KMS-11 (cell line): ENCODE data around the gene EPHB3.
A peak's percentile ranks its signal among the peaks of the same experiment; 100 is the strongest.

Experiments used
- H2AFZ ChIP-seq: fragments of 200-600 bp; sonication (generic); 2 replicates; pipeline ENCODE4 v1.6.1; 2016; ENCODE audit warnings: antibody characterized with exemption, mixed run types, low read depth
- H3K27ac ChIP-seq: fragments of 200-600 bp; sonication (generic); 2 replicates; pipeline ENCODE4 v1.6.1; 2016; ENCODE audit warnings: mild to moderate bottlenecking, mixed run types
- H3K27me3 ChIP-seq: fragments of 200-600 bp; sonication (generic); 2 replicates; pipeline ENCODE4 v1.6.1; 2017; ENCODE audit warnings: mild to moderate bottlenecking, low read depth, mixed run types, moderate library complexity; ENCODE audit not compliant: insufficient read depth
- H3K36me3 ChIP-seq: fragments of 200-600 bp; sonication (generic); 2 replicates; pipeline ENCODE4 v1.6.1; 2017; ENCODE audit warnings: mild to moderate bottlenecking, mixed run types; ENCODE audit not compliant: insufficient read depth
- H3K4me1 ChIP-seq: fragments of 200-600 bp; sonication (generic); 2 replicates; pipeline ENCODE4 v1.6.1; 2016; ENCODE audit warnings: mild to moderate bottlenecking, low read depth, mixed run types; ENCODE audit not compliant: poor library complexity, severe bottlenecking
- H3K4me2 ChIP-seq: fragments of 200-600 bp; sonication (generic); 2 replicates; pipeline ENCODE4 v1.7.0; 2016; ENCODE audit warnings: mild to moderate bottlenecking, mixed run types
- H3K4me3 ChIP-seq: fragments of 200-600 bp; sonication (generic); IDR thresholded peaks from 2 replicates; pipeline ENCODE4 v1.6.1; 2017; ENCODE audit warnings: low read depth, low read length, mixed read lengths; ENCODE audit not compliant: insufficient read depth
- H3K79me2 ChIP-seq: fragments of 200-600 bp; sonication (generic); 2 replicates; pipeline ENCODE4 v1.6.1; 2016; ENCODE audit warnings: low read depth, mixed run types; ENCODE audit not compliant: insufficient read depth
- H3K9ac ChIP-seq: fragments of 200-600 bp; sonication (generic); 2 replicates; pipeline ENCODE4 v1.6.1; 2016; ENCODE audit warnings: mild to moderate bottlenecking, mixed run types
- H4K20me1 ChIP-seq: fragments of 200-600 bp; sonication (generic); 2 replicates; pipeline ENCODE4 v1.6.1; 2016; ENCODE audit warnings: mild to moderate bottlenecking, mixed run types; ENCODE audit not compliant: insufficient read depth
- CTCF ChIP-seq: fragments of 200-600 bp; sonication (generic); conservative IDR thresholded peaks from 2 replicates; pipeline ENCODE4 v1.6.1; 2017; ENCODE audit warnings: low read depth, mild to moderate bottlenecking, antibody characterized with exemption, low read length, moderate library complexity, mixed read lengths

The EPHB3 gene

GRCh38 chr3:184539801-184540435 is 21.7 kb upstream of the EPHB3 start:
- Histone ChIP-seq H3K79me2 (no peaks in the 10 kb centered on the region), H2AFZ (no peak overlapping the region), H3K9ac (no peak overlapping the region), H3K4me2 (no peak overlapping the region), H3K4me1 (no peaks in the 10 kb centered on the region), H3K27ac (no peak overlapping the region), H3K36me3 (no peaks in the 10 kb centered on the region), H3K4me3 (no peak overlapping the region), H3K27me3 (peaks cover 16% of the 10 kb centered on the region; the same call in 1 of the 2 replicates), H4K20me1 (no peaks in the 10 kb centered on the region)
- no peak for TF ChIP-seq CTCF

- H3K4me1 ChIP-seq, result no peaks in the 10 kb centered on the region
- TF ChIP-seq CTCF, result peak; percentile 93
- H3K79me2 ChIP-seq, result no peaks in the 10 kb centered on the region
- H3K4me2 ChIP-seq, result no peak overlapping the region
- peaks cover 22% of the 10 kb centered on the region; the same call in 1 of the 2 replicates for H3K27me3 ChIP-seq
- no peak overlapping the region for H2AFZ ChIP-seq
- no peak overlapping the region for H3K27ac ChIP-seq
- no peak overlapping the region for H3K9ac ChIP-seq
- H3K36me3 ChIP-seq, result no peaks in the 10 kb centered on the region
- no peaks in the 10 kb centered on the region for H4K20me1 ChIP-seq
- H3K4me3 ChIP-seq, result no peak overlapping the region
Measured at GRCh38 chr3:184540777-184541681, 20.6 kb upstream of the EPHB3 start.

- Histone ChIP-seq H3K4me2 (no peak overlapping the region), H3K79me2 (no peaks in the 10 kb centered on the region), H3K27me3 (peaks cover 22% of the 10 kb centered on the region; the same call in 1 of the 2 replicates), H3K27ac (no peak overlapping the region), H3K36me3 (no peaks in the 10 kb centered on the region), H2AFZ (no peak overlapping the region), H3K9ac (no peak overlapping the region), H3K4me1 (no peaks in the 10 kb centered on the region), H4K20me1 (no peaks in the 10 kb centered on the region), H3K4me3 (no peak overlapping the region)
- no peak for TF ChIP-seq CTCF
Measured at GRCh38 chr3:184541886-184542562, 19.6 kb upstream of the EPHB3 start.

- Histone ChIP-seq H3K9ac (no peak overlapping the region), H3K79me2 (no peaks in the 10 kb centered on the region), H4K20me1 (no peaks in the 10 kb centered on the region), H3K4me2 (no peak overlapping the region), H3K4me3 (no peak overlapping the region), H2AFZ (no peak overlapping the region), H3K27ac (no peak overlapping the region), H3K27me3 (peaks cover 27% of the 10 kb centered on the region), H3K4me1 (no peaks in the 10 kb centered on the region), H3K36me3 (no peaks in the 10 kb centered on the region)
- no peak for TF ChIP-seq CTCF
Measured at GRCh38 chr3:184542577-184542976, 19.0 kb upstream of the EPHB3 start.
